Neural progenitor cell (in vitro differentiated cells): Measurements from ENCODE around the gene RAB6A. TPM values are rescaled to one million over a fixed set of nuclear protein-coding genes. Genes with fewer than 3 reads are reported as not detected.

ENCODE experiments used
- DNase-seq: peaks from one replicate; pipeline ENCODE4 v3.0.0-alpha.2; 2016; ENCODE audit warnings: low spot score
- H2AFZ ChIP-seq: fragments of 200-600 bp; sonication (generic); replicated peaks from 2 replicates; pipeline ENCODE4 v1.6.1; 2016; ENCODE audit warnings: antibody characterized with exemption
- H3F3A ChIP-seq: fragments of 200-600 bp; sonication (generic); 2 replicates; pipeline ENCODE4 v1.6.1; 2016; ENCODE audit warnings: antibody characterized with exemption, low read depth
- H3K27ac ChIP-seq: fragments of 200-600 bp; sonication (generic); 2 replicates; pipeline ENCODE4 v1.5.1; 2016; ENCODE audit warnings: mild to moderate bottlenecking
- H3K27me3 ChIP-seq: fragments of 200-600 bp; sonication (generic); 2 replicates; pipeline ENCODE4 v1.6.1; 2016; ENCODE audit warnings: mild to moderate bottlenecking, moderate library complexity
- H3K36me3 ChIP-seq: fragments of 200-600 bp; sonication (generic); 2 replicates; pipeline ENCODE4 v1.5.1; 2016
- H3K4me1 ChIP-seq: fragments of 200-600 bp; sonication (generic); 2 replicates; pipeline ENCODE4 v1.6.1; 2016; ENCODE audit warnings: mixed run types
- H3K4me2 ChIP-seq: fragments of 200-600 bp; sonication (generic); 2 replicates; pipeline ENCODE4 v1.6.1; 2016
- H3K4me3 ChIP-seq: fragments of 200-600 bp; sonication (generic); 2 replicates; pipeline ENCODE4 v1.5.1; 2016
- H3K79me2 ChIP-seq: fragments of 200-600 bp; sonication (generic); 2 replicates; pipeline ENCODE4 v1.6.1; 2016; ENCODE audit warnings: low read depth
- H3K9ac ChIP-seq: fragments of 200-600 bp; sonication (generic); 2 replicates; pipeline ENCODE4 v1.6.1; 2016
- H3K9me3 ChIP-seq: fragments of 200-600 bp; sonication (generic); 2 replicates; pipeline ENCODE4 v1.5.1; 2016; ENCODE audit warnings: low read depth
- H4K20me1 ChIP-seq: fragments of 200-600 bp; sonication (generic); 2 replicates; pipeline ENCODE4 v1.6.1; 2016; ENCODE audit warnings: low read depth
- H3K27ac Mint-ChIP-seq: 3 replicates; pipeline ENCODE4 v1.8.0; 2021; ENCODE audit warnings: mixed read lengths
- H3K27me3 Mint-ChIP-seq: 2 replicates; pipeline ENCODE4 v1.8.0; 2022; ENCODE audit warnings: low read depth, mild to moderate bottlenecking, inconsistent platforms, moderate library complexity, mixed read lengths; ENCODE audit not compliant: insufficient read depth
- H3K36me3 Mint-ChIP-seq: 3 replicates; pipeline ENCODE4 v1.8.0; 2021; ENCODE audit warnings: mixed read lengths
- H3K4me1 Mint-ChIP-seq: 3 replicates; pipeline ENCODE4 v1.8.0; 2021; ENCODE audit warnings: mixed read lengths
- H3K4me3 Mint-ChIP-seq: 3 replicates; pipeline ENCODE4 v1.8.0; 2021; ENCODE audit warnings: mild to moderate bottlenecking, moderate library complexity, mixed read lengths
- H3K9me3 Mint-ChIP-seq: 3 replicates; pipeline ENCODE4 v1.8.0; 2020; ENCODE audit warnings: mixed read lengths
- EZH2 ChIP-seq: fragments of 200-600 bp; sonication (generic); IDR thresholded peaks from 2 replicates; pipeline ENCODE4 v1.6.1; 2017; ENCODE audit warnings: antibody characterized with exemption, mild to moderate bottlenecking, moderate library complexity
- EZH2phosphoT487 ChIP-seq: fragments of 200-600 bp; sonication (generic); IDR thresholded peaks from 2 replicates; pipeline ENCODE4 v1.6.1; 2017; ENCODE audit warnings: antibody characterized with exemption
- total RNA-seq: library from RNA; depleted of rRNA; stranded (reverse); fragments of >200 nt; gene quantifications from 2 replicates; pipeline ENCODE4 v1.2.3, GENCODE V29; 2015; ENCODE audit warnings: low replicate concordance
- TF ChIP-seq, protein P1 (sequence below): fragments of 200-600 bp; sonication (generic); IDR thresholded peaks from 2 replicates; pipeline ENCODE4 v1.5.1; 2017; ENCODE audit warnings: antibody characterized with exemption, mild to moderate bottlenecking

Gene RAB6A
- total RNA-seq, 1 donor from 2014 or later: 54.7 TPM

DNA sequence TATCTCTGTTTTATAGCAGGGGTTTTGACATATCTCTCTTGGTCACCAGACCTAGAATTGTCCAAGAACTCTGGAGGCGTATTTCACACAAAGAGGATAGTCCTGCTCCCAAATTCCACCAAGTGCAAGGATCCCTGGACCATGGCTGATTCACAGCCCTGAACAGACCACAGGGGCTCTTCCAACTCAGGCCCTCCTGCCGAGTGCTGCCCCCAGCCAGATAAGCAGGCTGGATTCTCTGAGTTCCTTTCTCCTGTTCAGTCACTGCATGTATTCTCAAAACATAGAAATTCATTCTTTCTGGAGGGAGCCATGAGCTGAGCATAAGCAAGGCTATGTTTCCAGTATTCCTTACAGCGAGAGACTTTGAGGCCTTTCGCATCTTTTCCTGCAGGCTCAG, 127.9 kb downstream of the RAB6A start:
- Mint-ChIP-seq H3K27ac (no peak overlapping the region), H3K27me3 (peaks cover 12% of the 10 kb centered on the region), H3K9me3 (peaks cover 3% of the 10 kb centered on the region), H3K36me3 (no peaks in the 10 kb centered on the region), H3K4me1 (peaks cover 16% of the 10 kb centered on the region), H3K4me3 (no peak overlapping the region)
- Histone ChIP-seq H3K4me1 (peaks cover 17% of the 10 kb centered on the region), H2AFZ (no peak overlapping the region), H3K27ac (no peak overlapping the region), H3K36me3 (no peaks in the 10 kb centered on the region), H3F3A (peaks cover 20% of the 10 kb centered on the region), H3K79me2 (no peaks in the 10 kb centered on the region), H3K27me3 (no peaks in the 10 kb centered on the region), H4K20me1 (no peaks in the 10 kb centered on the region), H3K9me3 (no peaks in the 10 kb centered on the region), H3K9ac (no peak overlapping the region), H3K4me3 (no peak overlapping the region), H3K4me2 (no peak overlapping the region)
- DNase-seq: no peak
- TF ChIP-seq EZH2: no peak
- TF ChIP-seq, protein P1, sequence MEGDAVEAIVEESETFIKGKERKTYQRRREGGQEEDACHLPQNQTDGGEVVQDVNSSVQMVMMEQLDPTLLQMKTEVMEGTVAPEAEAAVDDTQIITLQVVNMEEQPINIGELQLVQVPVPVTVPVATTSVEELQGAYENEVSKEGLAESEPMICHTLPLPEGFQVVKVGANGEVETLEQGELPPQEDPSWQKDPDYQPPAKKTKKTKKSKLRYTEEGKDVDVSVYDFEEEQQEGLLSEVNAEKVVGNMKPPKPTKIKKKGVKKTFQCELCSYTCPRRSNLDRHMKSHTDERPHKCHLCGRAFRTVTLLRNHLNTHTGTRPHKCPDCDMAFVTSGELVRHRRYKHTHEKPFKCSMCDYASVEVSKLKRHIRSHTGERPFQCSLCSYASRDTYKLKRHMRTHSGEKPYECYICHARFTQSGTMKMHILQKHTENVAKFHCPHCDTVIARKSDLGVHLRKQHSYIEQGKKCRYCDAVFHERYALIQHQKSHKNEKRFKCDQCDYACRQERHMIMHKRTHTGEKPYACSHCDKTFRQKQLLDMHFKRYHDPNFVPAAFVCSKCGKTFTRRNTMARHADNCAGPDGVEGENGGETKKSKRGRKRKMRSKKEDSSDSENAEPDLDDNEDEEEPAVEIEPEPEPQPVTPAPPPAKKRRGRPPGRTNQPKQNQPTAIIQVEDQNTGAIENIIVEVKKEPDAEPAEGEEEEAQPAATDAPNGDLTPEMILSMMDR: no peak
- no peak for TF ChIP-seq EZH2phosphoT487

DNA sequence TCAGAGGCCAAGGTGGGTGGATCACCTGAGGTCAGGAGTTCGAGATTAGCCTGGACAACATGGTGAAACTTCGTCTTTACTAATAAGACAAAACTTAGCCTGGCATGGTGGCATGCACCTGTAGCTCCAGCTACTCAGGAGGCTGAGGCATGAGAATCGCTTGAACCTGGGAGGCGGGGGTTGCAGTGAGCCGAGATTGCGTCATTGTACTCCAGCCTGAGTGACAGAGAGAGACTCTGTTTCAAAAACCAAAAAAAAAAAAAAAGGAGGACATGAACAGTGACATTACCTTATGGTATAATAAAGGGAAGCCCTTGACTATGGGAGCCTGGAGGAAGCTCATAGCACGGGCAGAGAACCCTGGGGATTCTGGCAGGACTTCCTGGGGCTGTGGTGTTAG, 131.0 kb downstream of the RAB6A start:
- peaks cover 7% of the 10 kb centered on the region for H3K27me3 Mint-ChIP-seq
- peak overlapping the region; percentile 58 for H3K27ac Mint-ChIP-seq
- no peak overlapping the region for H2AFZ ChIP-seq
- no peaks in the 10 kb centered on the region for H3K79me2 ChIP-seq
- H3K4me1 Mint-ChIP-seq: peaks cover 22% of the 10 kb centered on the region
- peaks cover 3% of the 10 kb centered on the region for H3K9me3 Mint-ChIP-seq
- no peak for TF ChIP-seq EZH2phosphoT487
- no peak for TF ChIP-seq EZH2
- TF ChIP-seq, protein P1: no peak
- DNase-seq: no peak
- no peak overlapping the region for H3K9ac ChIP-seq
- H3K27ac ChIP-seq: no peak overlapping the region
- H3K27me3 ChIP-seq: no peaks in the 10 kb centered on the region
- no peaks in the 10 kb centered on the region for H3K36me3 ChIP-seq
- H3K9me3 ChIP-seq: no peaks in the 10 kb centered on the region
- no peak overlapping the region for H3K4me2 ChIP-seq
- H3K36me3 Mint-ChIP-seq: no peaks in the 10 kb centered on the region
- H3K4me3 Mint-ChIP-seq: no peak overlapping the region
- no peak overlapping the region for H3K4me3 ChIP-seq
- peaks cover 17% of the 10 kb centered on the region for H3K4me1 ChIP-seq
- H3F3A ChIP-seq: peaks cover 25% of the 10 kb centered on the region
- H4K20me1 ChIP-seq: no peaks in the 10 kb centered on the region

DNA sequence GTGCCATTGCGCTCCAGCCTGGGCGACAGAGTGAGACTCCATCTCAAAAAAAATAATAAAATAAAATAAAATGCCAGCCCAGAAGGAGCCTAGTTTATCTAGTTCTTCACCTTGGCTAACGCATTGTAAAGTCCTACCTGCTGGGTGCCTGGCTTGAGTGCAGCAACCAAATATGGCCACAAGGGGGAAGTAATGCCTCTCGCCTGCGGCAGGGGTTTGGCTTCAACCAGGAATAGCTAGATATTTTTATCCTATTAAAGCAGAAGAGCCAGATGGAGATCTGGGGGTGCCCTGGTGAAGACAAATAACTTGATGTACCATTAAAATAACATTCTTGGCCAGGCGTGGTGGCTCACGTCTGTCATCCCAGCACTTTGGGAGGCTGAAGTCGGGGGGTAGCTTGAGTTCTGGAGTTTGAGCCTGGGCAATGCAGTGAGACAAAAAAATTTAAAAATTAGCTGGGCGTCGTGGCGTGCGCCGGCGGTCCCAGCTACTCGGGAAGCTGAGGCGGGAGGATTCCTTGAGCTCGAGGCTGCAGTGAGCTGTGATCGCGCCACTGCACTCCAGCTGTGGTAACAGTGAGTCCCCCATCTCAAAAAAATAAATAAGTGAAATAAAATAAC, 135.1 kb downstream of the RAB6A start:
- Histone ChIP-seq H3K79me2 (no peaks in the 10 kb centered on the region), H3K27me3 (no peaks in the 10 kb centered on the region), H3K27ac (no peak overlapping the region), H3K4me1 (peaks cover 17% of the 10 kb centered on the region), H3K9ac (no peak overlapping the region), H4K20me1 (no peaks in the 10 kb centered on the region), H3K9me3 (no peaks in the 10 kb centered on the region), H3K4me2 (no peak overlapping the region), H3K36me3 (no peaks in the 10 kb centered on the region), H3F3A (peaks cover 25% of the 10 kb centered on the region), H2AFZ (peak overlapping the region; percentile 40), H3K4me3 (no peak overlapping the region)
- Mint-ChIP-seq H3K27me3 (peaks cover 4% of the 10 kb centered on the region), H3K36me3 (no peaks in the 10 kb centered on the region), H3K9me3 (no peaks in the 10 kb centered on the region), H3K27ac (no peak overlapping the region), H3K4me3 (peak overlapping the region; percentile 37), H3K4me1 (peaks cover 25% of the 10 kb centered on the region)
- no peak for TF ChIP-seq EZH2phosphoT487
- TF ChIP-seq, protein P1: peak; percentile 95
- DNase-seq: peak; percentile 81

Other genes with a start within 250 kb of the RAB6A start
- gene FAM168A, start 163.0 kb downstream of the RAB6A start, total RNA-seq: 19.3 and 36.7 TPM in 2 replicates
- 8.8 and 31.1 TPM in 2 replicates for gene PLEKHB1, start 114.5 kb downstream of the RAB6A start, total RNA-seq
- 21.0 and 27.2 TPM in 2 replicates for gene MRPL48, start 26.8 kb upstream of the RAB6A start, total RNA-seq
- gene COA4, start 115.8 kb upstream of the RAB6A start, total RNA-seq: 55.8 and 59.4 TPM in 2 replicates
- gene PAAF1, start 115.9 kb upstream of the RAB6A start, total RNA-seq: 28.2 and 38.6 TPM in 2 replicates
- 0.28 TPM in 1 of 2 replicates, not detected in the other for gene DNAJB13, start 190.0 kb upstream of the RAB6A start, total RNA-seq
- 69.2 and 88.1 TPM in 2 replicates for gene UCP2, start 221.8 kb upstream of the RAB6A start, total RNA-seq
- 1.5 TPM in 1 of 2 replicates, not detected in the other for gene UCP3, start 248.0 kb upstream of the RAB6A start, total RNA-seq